Loucy (cell line): Measurements from ENCODE around the gene GPR173.

Experiments used
- H2AFZ ChIP-seq: fragments of 200-600 bp; sonication (generic); 2 replicates; pipeline ENCODE4 v1.6.0; 2016; ENCODE audit warnings: antibody characterized with exemption, mild to moderate bottlenecking, low read length, moderate library complexity
- H3F3A ChIP-seq: fragments of 200-600 bp; 2 replicates; pipeline ENCODE4 v1.6.0; 2016; ENCODE audit warnings: antibody characterized with exemption, low read depth, mild to moderate bottlenecking
- H3K27me3 ChIP-seq: fragments of 200-600 bp; sonication (generic); 2 replicates; pipeline ENCODE4 v1.6.1; 2014; ENCODE audit warnings: low read length, mild to moderate bottlenecking; ENCODE audit not compliant: insufficient read depth, poor library complexity, severe bottlenecking
- H3K36me3 ChIP-seq: fragments of 200-600 bp; sonication (generic); 2 replicates; pipeline ENCODE4 v1.6.1; 2016; ENCODE audit warnings: low read length; ENCODE audit not compliant: insufficient read depth
- H3K4me1 ChIP-seq: fragments of 200-600 bp; sonication (generic); 2 replicates; pipeline ENCODE4 v1.5.1; 2014; ENCODE audit warnings: low read length, mild to moderate bottlenecking; ENCODE audit not compliant: insufficient read depth, poor library complexity, severe bottlenecking
- H3K4me2 ChIP-seq: fragments of 200-600 bp; sonication (generic); 2 replicates; pipeline ENCODE4 v1.6.0; 2014; ENCODE audit warnings: antibody characterized with exemption, low read length, low read depth, mild to moderate bottlenecking; ENCODE audit not compliant: poor library complexity, severe bottlenecking
- H3K4me3 ChIP-seq: fragments of 200-600 bp; sonication (generic); 2 replicates; pipeline ENCODE4 v1.5.1; 2014; ENCODE audit warnings: low read length, mild to moderate bottlenecking, mixed read lengths; ENCODE audit not compliant: poor library complexity, severe bottlenecking
- H3K79me2 ChIP-seq: fragments of 200-600 bp; sonication (generic); 2 replicates; pipeline ENCODE4 v1.6.1; 2014; ENCODE audit warnings: low read length; ENCODE audit not compliant: insufficient read depth
- H3K9ac ChIP-seq: fragments of 200-600 bp; sonication (generic); 2 replicates; pipeline ENCODE4 v1.6.0; 2014; ENCODE audit warnings: mild to moderate bottlenecking, low read depth, low read length, moderate library complexity; ENCODE audit not compliant: poor library complexity, severe bottlenecking
- H3K9me2 ChIP-seq: fragments of 200-600 bp; sonication (generic); replicated peaks from 2 replicates; pipeline ENCODE4 v1.6.1; 2016; ENCODE audit warnings: low read depth, low read length, mixed read lengths
- H3K9me3 ChIP-seq: fragments of 200-600 bp; sonication (generic); 2 replicates; pipeline ENCODE4 v1.6.1; 2014; ENCODE audit warnings: mild to moderate bottlenecking, antibody characterized with exemption, low read length, low read depth; ENCODE audit not compliant: insufficient read depth
- H4K20me1 ChIP-seq: fragments of 200-600 bp; sonication (generic); 2 replicates; pipeline ENCODE4 v1.6.0; 2014; ENCODE audit warnings: antibody characterized with exemption, low read length, mild to moderate bottlenecking; ENCODE audit not compliant: insufficient read depth, poor library complexity, severe bottlenecking
- EZH2phosphoT487 ChIP-seq: fragments of 200-600 bp; IDR thresholded peaks from 2 replicates; pipeline ENCODE4 v1.6.1; 2018; ENCODE audit warnings: antibody characterized with exemption, mild to moderate bottlenecking, moderate library complexity, borderline replicate concordance
- TF ChIP-seq, protein P1 (sequence below): fragments of 200-600 bp; sonication (generic); conservative IDR thresholded peaks from 2 replicates; pipeline ENCODE4 v1.5.1; 2014; ENCODE audit warnings: mild to moderate bottlenecking, antibody characterized with exemption, low read length

GPR173 gene

DNA sequence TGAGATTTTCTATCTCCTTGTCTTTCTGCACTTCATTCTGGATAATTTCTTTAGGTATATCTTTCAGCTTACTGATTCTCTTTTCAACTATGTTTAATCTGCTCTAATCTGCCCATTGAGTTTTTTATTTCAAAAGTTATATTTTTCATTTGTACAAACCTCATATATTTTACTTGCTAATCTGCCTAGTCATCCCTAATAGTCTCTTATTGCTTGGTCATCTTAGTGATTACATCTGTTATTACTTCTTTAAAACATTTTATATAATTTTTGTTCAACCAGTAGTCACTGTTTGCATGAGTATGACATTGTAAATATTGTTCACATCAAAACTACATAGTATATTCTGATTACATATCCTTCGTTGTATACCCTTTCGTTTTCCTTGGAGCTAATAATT is 77.8 kb downstream of the GPR173 start:
- H3K9me3 ChIP-seq: no peaks in the 10 kb centered on the region; the same call in 1 of the 2 replicates
- H3K79me2 ChIP-seq: peaks cover 15% of the 10 kb centered on the region; the same call in 1 of the 2 replicates
- no peak overlapping the region for H3K9ac ChIP-seq
- H3K9me2 ChIP-seq: no peaks in the 10 kb centered on the region
- no peaks in the 10 kb centered on the region for H3K4me1 ChIP-seq
- no peaks in the 10 kb centered on the region; the same call in 1 of the 2 replicates for H3K36me3 ChIP-seq
- H3K4me2 ChIP-seq: no peak overlapping the region
- no peak overlapping the region for H2AFZ ChIP-seq
- no peak overlapping the region for H3K4me3 ChIP-seq
- TF ChIP-seq, protein P1, sequence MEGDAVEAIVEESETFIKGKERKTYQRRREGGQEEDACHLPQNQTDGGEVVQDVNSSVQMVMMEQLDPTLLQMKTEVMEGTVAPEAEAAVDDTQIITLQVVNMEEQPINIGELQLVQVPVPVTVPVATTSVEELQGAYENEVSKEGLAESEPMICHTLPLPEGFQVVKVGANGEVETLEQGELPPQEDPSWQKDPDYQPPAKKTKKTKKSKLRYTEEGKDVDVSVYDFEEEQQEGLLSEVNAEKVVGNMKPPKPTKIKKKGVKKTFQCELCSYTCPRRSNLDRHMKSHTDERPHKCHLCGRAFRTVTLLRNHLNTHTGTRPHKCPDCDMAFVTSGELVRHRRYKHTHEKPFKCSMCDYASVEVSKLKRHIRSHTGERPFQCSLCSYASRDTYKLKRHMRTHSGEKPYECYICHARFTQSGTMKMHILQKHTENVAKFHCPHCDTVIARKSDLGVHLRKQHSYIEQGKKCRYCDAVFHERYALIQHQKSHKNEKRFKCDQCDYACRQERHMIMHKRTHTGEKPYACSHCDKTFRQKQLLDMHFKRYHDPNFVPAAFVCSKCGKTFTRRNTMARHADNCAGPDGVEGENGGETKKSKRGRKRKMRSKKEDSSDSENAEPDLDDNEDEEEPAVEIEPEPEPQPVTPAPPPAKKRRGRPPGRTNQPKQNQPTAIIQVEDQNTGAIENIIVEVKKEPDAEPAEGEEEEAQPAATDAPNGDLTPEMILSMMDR: no peak
- TF ChIP-seq EZH2phosphoT487: no peak
- H3K27me3 ChIP-seq: no peaks in the 10 kb centered on the region
- no peaks in the 10 kb centered on the region for H3F3A ChIP-seq
- no peaks in the 10 kb centered on the region for H4K20me1 ChIP-seq

DNA sequence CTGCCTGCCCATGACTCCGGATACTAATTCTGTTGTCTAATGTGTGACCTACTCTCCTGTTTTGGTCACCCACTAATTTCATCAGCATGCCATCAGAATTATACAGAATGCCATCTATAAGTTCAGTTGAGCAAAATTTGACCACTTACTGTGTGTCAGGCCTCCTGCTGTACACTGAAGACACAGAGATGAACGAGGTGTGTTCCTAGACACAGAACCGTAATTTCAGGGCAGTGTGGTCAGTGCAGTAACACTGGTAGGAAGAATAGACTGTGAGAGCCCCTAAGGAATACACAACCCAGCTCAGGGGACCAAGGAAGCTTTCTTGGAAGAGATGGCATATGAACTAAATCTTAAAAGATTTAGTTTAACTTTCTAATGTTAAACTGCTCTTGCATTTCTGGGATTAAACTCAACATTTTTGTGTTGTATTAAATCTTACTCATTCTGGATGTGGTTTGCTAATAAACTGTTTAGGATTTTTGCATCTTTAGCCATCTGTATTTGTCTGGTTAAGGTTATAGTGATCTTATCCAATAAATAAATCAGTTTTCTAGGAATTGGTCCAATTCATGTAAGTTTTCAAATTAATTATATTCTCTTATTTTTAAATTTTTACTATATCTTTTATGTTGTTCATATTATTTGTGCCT is 79.6 kb downstream of the GPR173 start:
- Histone ChIP-seq H3K9ac (no peak overlapping the region), H3K4me1 (no peaks in the 10 kb centered on the region), H4K20me1 (no peaks in the 10 kb centered on the region), H3K9me3 (no peaks in the 10 kb centered on the region; the same call in 1 of the 2 replicates), H3K79me2 (0 out of 2 replicates have a peak, but pooled peaks cover 13% of the 10 kb centered on the region), H3K27me3 (no peaks in the 10 kb centered on the region), H3K4me2 (no peak overlapping the region), H3K9me2 (no peaks in the 10 kb centered on the region), H2AFZ (no peak overlapping the region), H3F3A (no peaks in the 10 kb centered on the region), H3K36me3 (peaks cover 5% of the 10 kb centered on the region; the same call in 1 of the 2 replicates), H3K4me3 (no peak overlapping the region)
- TF ChIP-seq, protein P1: no peak
